ENCODE measurements around the gene PYGM.

DNA sequence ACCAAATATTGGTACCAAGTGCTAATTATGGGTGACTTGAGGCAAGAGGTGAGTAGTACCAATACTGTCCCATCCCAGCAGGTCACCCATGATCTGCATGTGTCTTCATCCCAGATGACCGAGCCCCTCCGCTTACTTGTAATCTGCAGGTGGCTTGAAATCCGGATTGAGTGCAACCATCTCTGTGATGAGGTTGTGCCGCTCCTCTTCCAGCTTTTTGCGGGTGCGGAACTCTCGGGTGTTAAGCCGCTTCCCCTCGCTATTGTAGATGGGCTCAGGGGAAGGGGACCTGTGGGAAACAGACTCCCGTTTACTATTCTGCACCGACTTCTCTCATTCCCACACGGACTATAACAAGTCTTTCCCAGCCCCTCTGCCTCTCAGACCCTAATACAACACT, 10.3 kb upstream of the PYGM start:
- TF ChIP-seq, protein P1, sequence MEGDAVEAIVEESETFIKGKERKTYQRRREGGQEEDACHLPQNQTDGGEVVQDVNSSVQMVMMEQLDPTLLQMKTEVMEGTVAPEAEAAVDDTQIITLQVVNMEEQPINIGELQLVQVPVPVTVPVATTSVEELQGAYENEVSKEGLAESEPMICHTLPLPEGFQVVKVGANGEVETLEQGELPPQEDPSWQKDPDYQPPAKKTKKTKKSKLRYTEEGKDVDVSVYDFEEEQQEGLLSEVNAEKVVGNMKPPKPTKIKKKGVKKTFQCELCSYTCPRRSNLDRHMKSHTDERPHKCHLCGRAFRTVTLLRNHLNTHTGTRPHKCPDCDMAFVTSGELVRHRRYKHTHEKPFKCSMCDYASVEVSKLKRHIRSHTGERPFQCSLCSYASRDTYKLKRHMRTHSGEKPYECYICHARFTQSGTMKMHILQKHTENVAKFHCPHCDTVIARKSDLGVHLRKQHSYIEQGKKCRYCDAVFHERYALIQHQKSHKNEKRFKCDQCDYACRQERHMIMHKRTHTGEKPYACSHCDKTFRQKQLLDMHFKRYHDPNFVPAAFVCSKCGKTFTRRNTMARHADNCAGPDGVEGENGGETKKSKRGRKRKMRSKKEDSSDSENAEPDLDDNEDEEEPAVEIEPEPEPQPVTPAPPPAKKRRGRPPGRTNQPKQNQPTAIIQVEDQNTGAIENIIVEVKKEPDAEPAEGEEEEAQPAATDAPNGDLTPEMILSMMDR (IDR thresholded peaks at IDR 0.05) = no peak
- TF ChIP-seq POLR2AphosphoS5 (IDR thresholded peaks at IDR 0.05) = no peak
- TF ChIP-seq POLR2A (IDR thresholded peaks at IDR 0.05) = no peak
- no peak for TF ChIP-seq EP300 (IDR thresholded peaks at IDR 0.05)
